ENCODE results near the gene SEC23B.
"Not testable (repeated sequence)": the region's sequence is repeated elsewhere in the genome, so short reads cannot be mapped to it uniquely, and the experiment has no call there.

The SEC23B gene

GRCh38 chr20:18526761-18527160 lies 19.0 kb downstream of the SEC23B start:
- not testable (repeated sequence) for DNase-seq

GRCh38 chr20:18527339-18527738 lies 19.6 kb downstream of the SEC23B start:
- no peak for DNase-seq

- DNase-seq, result no peak
Observed at GRCh38 chr20:18527836-18528235, 20.1 kb downstream of the SEC23B start.

- no peak for DNase-seq
Observed at GRCh38 chr20:18529041-18529440, 21.3 kb downstream of the SEC23B start.

GRCh38 chr20:18532626-18533025 lies 24.9 kb downstream of the SEC23B start:
- DNase-seq, result no peak

GRCh38 chr20:18533491-18533890 lies 25.8 kb downstream of the SEC23B start:
- DNase-seq, result no peak

GRCh38 chr20:18533978-18534644 lies 26.4 kb downstream of the SEC23B start:
- no peak for DNase-seq

GRCh38 chr20:18537651-18538050 lies 29.9 kb downstream of the SEC23B start:
- no peak for DNase-seq

GRCh38 chr20:18541741-18542140 lies 34.0 kb downstream of the SEC23B start:
- DNase-seq, result no peak

- DNase-seq, result no peak
Observed at GRCh38 chr20:18543216-18543615, 35.5 kb downstream of the SEC23B start.

GRCh38 chr20:18543932-18544331 lies 36.2 kb downstream of the SEC23B start:
- no peak for DNase-seq

- no peak for DNase-seq
Observed at GRCh38 chr20:18545566-18545965, 37.8 kb downstream of the SEC23B start.

- no peak for DNase-seq
Observed at GRCh38 chr20:18548465-18548864, 40.7 kb downstream of the SEC23B start.

- no peak for DNase-seq
Observed at GRCh38 chr20:18553746-18554145, 46.0 kb downstream of the SEC23B start.

GRCh38 chr20:18566892-18567738 lies 59.4 kb downstream of the SEC23B start, which contains the start of gene SMIM26:
Gene SMIM26, plus strand, starts transcription at chr20:18567432. Its CDS starts 47 bp downstream, at chr20:18567479.
- peak; percentile 96 for DNase-seq

GRCh38 chr20:18567739-18568091 lies 60.0 kb downstream of the SEC23B start:
- no peak for DNase-seq

GRCh38 chr20:18571009-18571408 lies 63.3 kb downstream of the SEC23B start:
- no peak for DNase-seq

GRCh38 chr20:18571578-18571977 lies 63.8 kb downstream of the SEC23B start:
- no peak for DNase-seq

- DNase-seq, result no peak
Observed at GRCh38 chr20:18577942-18578341, 70.2 kb downstream of the SEC23B start.

- no peak for DNase-seq
Observed at GRCh38 chr20:18578581-18578980, 70.8 kb downstream of the SEC23B start.

GRCh38 chr20:18580012-18580411 lies 72.3 kb downstream of the SEC23B start:
- no peak for DNase-seq

- no peak for DNase-seq
Observed at GRCh38 chr20:18585134-18585533, 77.4 kb downstream of the SEC23B start.

GRCh38 chr20:18587665-18588573 lies 80.2 kb downstream of the SEC23B start, which contains the start of gene DTD1:
Gene DTD1, plus strand, starts transcription at chr20:18588054. Its CDS starts 19 bp downstream, at chr20:18588073.
- DNase-seq, result peak; percentile 81

Measured in activated naive CD4-positive, alpha-beta T cell treated with anti-CD3 and anti-CD28 coated beads, Interleukin-2, amount 50 U/mL, for 16 hours (primary cell).